HL-60 (cell line): ENCODE data around the gene LPCAT2.

ENCODE experiments used
- DNase-seq, 2 experiments: peaks; one replicate each; pipeline ENCODE4 v3.0.0-alpha.2; 2010 to 2020; ENCODE audit warnings: low read depth in 1 of 2, low spot score in 1 of 2
- H3K27ac ChIP-seq: fragments of 250-450 bp; sonication (Bioruptor Pico); replicated peaks from 2 replicates; pipeline ENCODE4 v1.5.1; 2020; ENCODE audit warnings: mild to moderate bottlenecking, moderate library complexity
- H3K27me3 ChIP-seq: fragments of 250-450 bp; sonication (Bioruptor Pico); 2 replicates; pipeline ENCODE4 v1.5.1; 2021; ENCODE audit warnings: mild to moderate bottlenecking, moderate library complexity; ENCODE audit not compliant: insufficient read depth, poor library complexity, severe bottlenecking
- H3K4me3 ChIP-seq: replicated peaks from 2 replicates; pipeline ENCODE4 v1.5.1; 2011; ENCODE audit warnings: mild to moderate bottlenecking, control low read depth, low read length; ENCODE audit not compliant: insufficient read depth
- GABPA ChIP-seq: IDR thresholded peaks from 2 replicates; pipeline ENCODE4 v1.6.1; 2012; ENCODE audit warnings: low read depth
- POLR2AphosphoS5 ChIP-seq: IDR thresholded peaks from 2 replicates; pipeline ENCODE4 v1.6.1; 2012; ENCODE audit warnings: low read depth
- SPI1 ChIP-seq: IDR thresholded peaks from 2 replicates; pipeline ENCODE4 v1.6.1; 2012; ENCODE audit warnings: low read depth, mild to moderate bottlenecking, borderline replicate concordance
- TF ChIP-seq, protein P1 (sequence below): IDR thresholded peaks from 2 replicates; pipeline ENCODE4 v1.6.1; 2012; ENCODE audit warnings: low read depth; ENCODE audit not compliant: insufficient replicate concordance
- TF ChIP-seq, protein P2 (sequence below): IDR thresholded peaks from one replicate; pipeline ENCODE4 v1.5.1; 2011; ENCODE audit warnings: low read length, control low read depth, inconsistent platforms; ENCODE audit not compliant: insufficient read depth

Gene LPCAT2

DNA sequence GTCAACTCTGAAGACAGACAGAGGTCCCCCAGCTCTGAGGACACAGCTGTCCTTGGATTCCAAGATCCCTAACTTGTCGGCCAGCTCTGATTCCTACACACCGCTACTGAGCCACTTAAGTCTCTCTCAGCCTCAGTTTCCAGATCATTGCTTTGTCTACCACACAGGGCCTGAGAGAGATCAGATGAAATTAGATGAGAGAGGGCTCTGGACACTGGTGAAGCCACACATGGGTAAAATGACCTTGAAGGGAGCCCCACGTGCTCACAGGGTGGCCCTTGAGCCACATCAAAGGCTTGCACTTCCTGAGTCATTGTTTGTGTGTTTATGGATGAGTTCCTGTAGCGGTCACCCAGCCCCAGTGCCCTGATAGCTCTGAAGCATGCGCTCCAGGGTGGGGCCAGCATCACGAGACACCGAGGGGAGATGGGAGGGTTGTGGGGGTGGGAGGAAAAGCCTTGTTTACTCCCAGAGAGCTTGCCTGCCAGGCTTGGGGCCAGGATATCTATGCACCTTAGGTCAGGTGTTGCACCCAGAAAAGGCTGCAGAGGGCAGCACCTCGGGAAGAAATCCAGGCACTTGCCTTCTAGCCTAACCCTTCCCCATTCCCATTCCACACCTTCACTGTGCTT lies 114.2 kb downstream of the LPCAT2 start:
- Histone ChIP-seq H3K27ac (no peak overlapping the region), H3K4me3 (no peak overlapping the region), H3K27me3 (no peaks in the 10 kb centered on the region)
- DNase-seq, result no peak
- TF ChIP-seq SPI1, result no peak
- TF ChIP-seq, protein P1, sequence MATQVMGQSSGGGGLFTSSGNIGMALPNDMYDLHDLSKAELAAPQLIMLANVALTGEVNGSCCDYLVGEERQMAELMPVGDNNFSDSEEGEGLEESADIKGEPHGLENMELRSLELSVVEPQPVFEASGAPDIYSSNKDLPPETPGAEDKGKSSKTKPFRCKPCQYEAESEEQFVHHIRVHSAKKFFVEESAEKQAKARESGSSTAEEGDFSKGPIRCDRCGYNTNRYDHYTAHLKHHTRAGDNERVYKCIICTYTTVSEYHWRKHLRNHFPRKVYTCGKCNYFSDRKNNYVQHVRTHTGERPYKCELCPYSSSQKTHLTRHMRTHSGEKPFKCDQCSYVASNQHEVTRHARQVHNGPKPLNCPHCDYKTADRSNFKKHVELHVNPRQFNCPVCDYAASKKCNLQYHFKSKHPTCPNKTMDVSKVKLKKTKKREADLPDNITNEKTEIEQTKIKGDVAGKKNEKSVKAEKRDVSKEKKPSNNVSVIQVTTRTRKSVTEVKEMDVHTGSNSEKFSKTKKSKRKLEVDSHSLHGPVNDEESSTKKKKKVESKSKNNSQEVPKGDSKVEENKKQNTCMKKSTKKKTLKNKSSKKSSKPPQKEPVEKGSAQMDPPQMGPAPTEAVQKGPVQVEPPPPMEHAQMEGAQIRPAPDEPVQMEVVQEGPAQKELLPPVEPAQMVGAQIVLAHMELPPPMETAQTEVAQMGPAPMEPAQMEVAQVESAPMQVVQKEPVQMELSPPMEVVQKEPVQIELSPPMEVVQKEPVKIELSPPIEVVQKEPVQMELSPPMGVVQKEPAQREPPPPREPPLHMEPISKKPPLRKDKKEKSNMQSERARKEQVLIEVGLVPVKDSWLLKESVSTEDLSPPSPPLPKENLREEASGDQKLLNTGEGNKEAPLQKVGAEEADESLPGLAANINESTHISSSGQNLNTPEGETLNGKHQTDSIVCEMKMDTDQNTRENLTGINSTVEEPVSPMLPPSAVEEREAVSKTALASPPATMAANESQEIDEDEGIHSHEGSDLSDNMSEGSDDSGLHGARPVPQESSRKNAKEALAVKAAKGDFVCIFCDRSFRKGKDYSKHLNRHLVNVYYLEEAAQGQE, result no peak
- TF ChIP-seq, protein P2, sequence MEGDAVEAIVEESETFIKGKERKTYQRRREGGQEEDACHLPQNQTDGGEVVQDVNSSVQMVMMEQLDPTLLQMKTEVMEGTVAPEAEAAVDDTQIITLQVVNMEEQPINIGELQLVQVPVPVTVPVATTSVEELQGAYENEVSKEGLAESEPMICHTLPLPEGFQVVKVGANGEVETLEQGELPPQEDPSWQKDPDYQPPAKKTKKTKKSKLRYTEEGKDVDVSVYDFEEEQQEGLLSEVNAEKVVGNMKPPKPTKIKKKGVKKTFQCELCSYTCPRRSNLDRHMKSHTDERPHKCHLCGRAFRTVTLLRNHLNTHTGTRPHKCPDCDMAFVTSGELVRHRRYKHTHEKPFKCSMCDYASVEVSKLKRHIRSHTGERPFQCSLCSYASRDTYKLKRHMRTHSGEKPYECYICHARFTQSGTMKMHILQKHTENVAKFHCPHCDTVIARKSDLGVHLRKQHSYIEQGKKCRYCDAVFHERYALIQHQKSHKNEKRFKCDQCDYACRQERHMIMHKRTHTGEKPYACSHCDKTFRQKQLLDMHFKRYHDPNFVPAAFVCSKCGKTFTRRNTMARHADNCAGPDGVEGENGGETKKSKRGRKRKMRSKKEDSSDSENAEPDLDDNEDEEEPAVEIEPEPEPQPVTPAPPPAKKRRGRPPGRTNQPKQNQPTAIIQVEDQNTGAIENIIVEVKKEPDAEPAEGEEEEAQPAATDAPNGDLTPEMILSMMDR, result no peak
- no peak for TF ChIP-seq POLR2AphosphoS5
- TF ChIP-seq GABPA, result no peak

DNA sequence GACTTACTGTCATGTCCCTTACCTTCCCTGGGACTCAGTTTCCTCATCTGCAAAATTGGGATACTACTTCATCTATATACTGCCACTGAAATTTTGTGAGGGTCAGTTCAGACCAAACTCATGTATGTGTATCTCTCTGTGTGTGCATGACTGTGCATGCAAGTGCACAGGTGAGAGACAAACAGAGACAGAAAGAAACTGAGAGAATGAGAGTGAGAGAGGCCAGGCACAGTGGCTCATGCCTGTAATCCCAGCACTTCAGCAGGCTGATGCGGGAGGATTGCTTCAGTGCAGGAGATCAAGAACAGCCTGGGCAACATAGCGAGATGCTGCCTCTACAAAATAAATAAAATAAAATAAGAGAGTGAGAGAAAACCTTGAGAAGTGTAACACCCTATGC lies 114.8 kb downstream of the LPCAT2 start:
- DNase-seq, result no peak
- Histone ChIP-seq H3K4me3 (no peak overlapping the region), H3K27me3 (no peaks in the 10 kb centered on the region), H3K27ac (no peak overlapping the region)
- no peak for TF ChIP-seq POLR2AphosphoS5
- TF ChIP-seq, protein P1, result no peak

DNA sequence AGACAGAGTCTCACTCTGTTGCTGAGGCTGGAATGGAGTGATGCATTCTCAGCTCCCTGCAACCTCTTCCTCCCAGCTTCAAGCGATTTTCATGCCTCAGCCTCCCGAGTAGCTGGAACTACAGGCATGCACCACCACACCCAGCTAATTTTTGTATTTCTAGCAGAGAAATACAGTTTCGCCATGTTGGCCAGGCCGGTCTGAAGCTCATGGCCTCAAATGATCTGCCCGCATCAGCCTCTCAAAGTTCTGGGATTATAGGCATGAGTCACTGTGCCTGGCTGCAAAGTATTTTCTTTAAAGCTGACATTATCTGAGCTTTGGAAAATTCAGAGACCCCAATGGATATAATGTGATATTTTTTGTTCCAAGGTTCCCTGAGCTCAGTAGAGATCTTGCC lies 115.8 kb downstream of the LPCAT2 start:
- H3K27me3 ChIP-seq, result no peaks in the 10 kb centered on the region
- H3K4me3 ChIP-seq, result no peak overlapping the region
- TF ChIP-seq POLR2AphosphoS5, result no peak
- TF ChIP-seq, protein P2, result no peak
- TF ChIP-seq SPI1, result no peak
- TF ChIP-seq, protein P1, result no peak
- no peak for TF ChIP-seq GABPA
- no peak overlapping the region for H3K27ac ChIP-seq
- no peak for DNase-seq
